Midbrain (tissue), 1 donor: Measurements from ENCODE around the gene LAMTOR1.

Source experiments
- DNase-seq: peaks from one replicate; lab custom pipeline; 2025; lab: John Stamatoyannopoulos, UW

Gene LAMTOR1

DNA sequence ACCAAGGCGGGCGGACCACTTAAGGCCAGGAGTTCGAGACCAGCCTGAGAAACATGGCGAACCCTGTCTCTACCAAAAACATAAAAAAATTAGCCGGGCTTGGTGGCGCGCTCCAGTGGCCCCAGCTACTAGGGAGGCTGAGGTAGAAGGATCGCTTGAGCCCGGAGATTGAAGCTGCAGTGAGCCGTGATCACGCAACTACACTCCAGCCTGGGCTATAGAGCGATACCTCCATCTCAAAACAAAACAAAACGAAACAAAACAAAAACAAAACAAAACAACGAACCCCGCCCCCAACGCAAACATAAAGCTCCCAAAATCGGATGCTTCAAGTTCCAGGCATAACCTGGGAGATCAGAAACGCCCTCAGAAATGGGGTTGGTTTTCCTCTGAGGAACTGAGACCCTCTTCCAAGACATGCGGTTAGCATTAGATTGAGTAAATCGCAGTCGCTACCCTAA lies 21.9 kb downstream of the LAMTOR1 start:
- DNase-seq, result no peak

DNA sequence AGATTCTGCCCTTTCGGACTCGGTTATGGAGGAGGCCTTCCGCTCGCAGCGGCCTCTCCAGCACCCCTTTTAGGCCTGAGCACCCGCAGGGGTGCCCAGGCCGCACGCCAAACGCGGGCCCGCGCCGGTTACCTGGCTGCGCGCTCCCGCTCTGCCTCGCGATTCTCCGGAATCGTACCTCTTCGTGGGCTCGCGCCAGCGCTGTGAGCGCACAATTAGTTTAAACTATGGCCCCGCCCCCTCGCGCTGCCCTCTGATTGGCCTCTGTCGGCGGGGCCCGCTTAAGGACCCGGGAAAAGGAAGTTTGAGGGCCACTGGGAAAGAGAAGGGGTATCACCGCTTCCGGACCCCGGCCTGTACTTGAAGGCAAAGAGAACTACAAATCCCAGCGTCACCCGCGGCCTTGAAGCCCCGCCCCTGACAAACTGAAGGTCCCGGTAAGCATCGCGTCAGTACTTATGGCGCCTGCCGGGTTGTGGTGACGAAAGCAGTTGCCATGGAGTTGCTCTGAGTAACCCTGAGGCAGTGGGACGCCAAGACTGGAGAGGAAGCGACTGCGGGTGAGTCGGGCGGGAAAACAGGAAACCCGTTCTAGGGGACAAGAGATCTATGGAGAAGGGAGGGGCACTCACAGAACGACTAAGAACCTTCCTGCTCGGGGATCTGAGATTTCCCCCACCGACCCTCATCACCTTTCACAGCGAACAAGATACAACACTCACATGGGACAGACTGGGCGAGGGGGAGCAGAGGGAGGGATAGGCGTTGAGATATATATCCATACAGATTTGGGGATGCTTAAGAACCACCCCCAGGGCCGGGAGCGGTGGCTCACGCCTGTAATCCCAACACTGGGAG lies 22.5 kb downstream of the LAMTOR1 start, which contains the start of the genes LRRC51 and NUMA1:
TSS of gene LRRC51 (plus strand) at position 525 of the 858 bp plus-strand sequence. CDS start 8,234 bp downstream, outside the sequence.
TSS of gene NUMA1 (minus strand) at position 217 of the 858 bp plus-strand sequence. CDS start 44,599 bp downstream, outside the sequence.
- DNase-seq, result peak; percentile 99

- DNase-seq, result peak; percentile 48
These were observed 23.2 kb downstream of the LAMTOR1 start for GRCh38 chr11:72079819-72080325.

DNA sequence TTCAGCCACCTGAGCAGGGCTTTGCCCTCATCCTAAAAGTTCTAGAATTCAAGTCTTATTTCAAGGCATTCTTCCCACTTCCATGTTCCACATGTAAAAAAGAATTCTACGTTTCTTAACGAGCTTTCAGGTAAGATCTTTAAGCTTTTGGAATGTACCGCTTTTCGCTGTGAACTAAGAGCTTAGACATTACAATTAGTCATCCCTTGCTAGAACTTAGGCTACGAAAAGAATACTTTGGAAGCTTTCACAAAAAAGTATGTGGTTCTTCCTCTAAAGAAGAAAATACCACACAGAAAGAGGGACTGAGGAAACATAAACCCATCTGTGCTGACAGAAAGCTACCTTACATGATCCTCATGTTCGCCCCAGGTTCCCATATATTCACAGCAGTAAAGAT lies 24.6 kb downstream of the LAMTOR1 start:
- no peak for DNase-seq

DNA sequence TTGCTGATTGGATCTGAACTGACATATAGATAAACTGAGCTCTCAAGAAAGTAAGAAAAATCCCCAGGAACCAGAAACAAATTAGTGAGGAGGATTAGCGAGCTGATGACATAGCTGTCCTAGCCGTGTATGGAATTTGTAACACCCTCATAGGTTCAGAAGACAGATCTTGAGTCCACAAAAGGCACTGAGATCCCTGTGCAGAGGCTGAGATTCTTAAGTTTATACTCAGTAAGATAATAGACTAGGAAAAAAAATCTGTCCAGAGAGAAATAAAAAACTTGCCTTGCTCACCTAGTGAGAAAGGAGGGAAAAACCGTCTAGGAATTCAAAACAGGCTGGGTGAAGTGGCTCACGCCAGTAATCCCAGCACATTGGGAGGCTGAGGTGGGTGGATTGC lies 27.3 kb downstream of the LAMTOR1 start:
- DNase-seq, result no peak

DNA sequence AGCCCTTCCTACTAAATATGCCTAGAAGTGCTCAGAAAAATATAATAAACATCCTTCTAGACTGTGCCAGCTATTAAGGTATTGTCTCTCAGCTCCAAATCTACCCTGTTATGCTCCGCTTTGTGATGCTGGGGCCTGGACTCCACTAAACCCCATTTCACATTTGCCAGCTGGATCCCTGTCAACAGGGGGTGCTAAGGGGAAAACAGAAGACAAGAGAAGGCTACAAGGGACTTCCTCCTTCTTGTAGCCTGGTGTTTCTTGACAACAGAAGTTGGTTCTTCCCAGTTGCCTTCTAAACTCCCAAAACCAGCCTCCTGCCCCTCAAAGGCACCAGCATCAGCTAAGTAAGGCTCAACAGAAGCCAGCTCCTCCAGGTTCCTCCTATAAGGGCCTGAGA lies 28.0 kb downstream of the LAMTOR1 start:
- DNase-seq, result peak; percentile 33

- no peak for DNase-seq
These were observed 30.7 kb downstream of the LAMTOR1 start for GRCh38 chr11:72072348-72072747.

- DNase-seq, result no peak
These were observed 32.6 kb downstream of the LAMTOR1 start for GRCh38 chr11:72070491-72070890.

- DNase-seq, result peak; percentile 34
These were observed 33.3 kb downstream of the LAMTOR1 start for GRCh38 chr11:72069787-72070251.

- no peak for DNase-seq
These were observed 33.9 kb downstream of the LAMTOR1 start for GRCh38 chr11:72069200-72069599.

DNA sequence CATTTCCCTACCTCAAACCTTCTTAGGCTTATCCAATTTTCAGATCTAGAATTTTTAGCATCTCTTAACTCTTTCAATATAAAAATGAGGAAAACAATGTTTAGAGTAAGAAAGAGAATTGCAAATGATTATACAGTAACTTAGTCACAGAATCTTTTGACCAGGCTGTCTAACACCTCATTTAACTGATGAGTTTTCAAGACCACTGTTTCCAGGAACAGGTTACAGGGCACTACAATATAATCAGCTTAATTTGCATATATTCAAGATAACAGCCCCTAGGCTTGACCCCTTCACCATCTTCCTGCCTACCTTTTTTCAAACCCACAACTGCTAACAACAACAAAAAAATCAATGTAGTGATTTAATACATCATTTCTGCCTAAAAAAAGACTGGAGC lies 35.4 kb downstream of the LAMTOR1 start:
- no peak for DNase-seq

- DNase-seq, result no peak
These were observed 35.8 kb downstream of the LAMTOR1 start for GRCh38 chr11:72067266-72067665.

DNA sequence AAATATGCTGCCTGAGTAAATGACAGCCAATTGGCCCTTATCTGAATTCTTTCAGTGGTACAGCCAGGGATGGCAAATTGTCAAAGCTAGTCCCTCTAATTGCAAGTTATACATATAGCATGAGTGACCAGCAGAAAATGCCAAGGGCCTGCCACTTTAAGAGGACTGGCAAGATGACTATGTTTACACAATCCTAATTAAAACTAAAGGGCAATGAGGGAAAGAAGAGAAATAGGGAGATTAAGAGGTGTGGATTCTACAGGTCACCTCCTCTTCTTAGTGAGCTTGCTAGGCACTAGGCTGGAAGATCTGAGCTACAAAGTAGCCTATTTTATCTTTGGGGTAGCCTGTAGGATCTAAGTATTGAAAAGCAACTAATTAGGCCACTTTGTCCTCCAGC lies 36.2 kb downstream of the LAMTOR1 start:
- no peak for DNase-seq

GRCh38 chr11:72061739-72062396 lies 41.2 kb downstream of the LAMTOR1 start:
- no peak for DNase-seq

DNA sequence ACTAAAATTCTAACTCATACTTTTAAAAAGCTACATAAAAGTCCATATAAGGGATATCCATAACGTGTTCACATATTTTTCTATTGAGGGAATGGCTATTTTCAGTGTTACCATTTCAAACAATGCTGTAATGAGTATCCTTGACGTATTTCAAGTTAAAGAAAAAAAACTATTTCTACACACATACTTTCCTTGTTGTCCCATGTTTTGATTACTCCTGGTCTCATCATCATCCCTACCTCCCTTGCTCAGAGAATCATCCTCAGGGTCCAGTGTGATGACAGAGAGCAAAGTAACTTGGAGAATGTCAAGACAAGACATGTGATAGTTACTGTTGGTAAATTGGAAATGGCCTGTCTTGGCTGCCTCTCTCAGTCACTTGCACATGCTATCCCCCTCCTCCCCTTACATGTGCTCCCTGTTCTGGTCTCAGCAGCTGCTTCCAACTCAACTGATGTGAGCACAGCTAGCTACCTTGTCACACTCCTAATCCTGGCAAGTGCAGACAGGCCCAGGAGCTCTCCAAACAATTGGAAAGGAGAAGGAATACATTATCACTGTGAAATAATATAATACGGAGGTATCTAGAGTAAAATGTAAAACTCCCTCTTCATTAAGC lies 44.6 kb downstream of the LAMTOR1 start:
- no peak for DNase-seq

DNA sequence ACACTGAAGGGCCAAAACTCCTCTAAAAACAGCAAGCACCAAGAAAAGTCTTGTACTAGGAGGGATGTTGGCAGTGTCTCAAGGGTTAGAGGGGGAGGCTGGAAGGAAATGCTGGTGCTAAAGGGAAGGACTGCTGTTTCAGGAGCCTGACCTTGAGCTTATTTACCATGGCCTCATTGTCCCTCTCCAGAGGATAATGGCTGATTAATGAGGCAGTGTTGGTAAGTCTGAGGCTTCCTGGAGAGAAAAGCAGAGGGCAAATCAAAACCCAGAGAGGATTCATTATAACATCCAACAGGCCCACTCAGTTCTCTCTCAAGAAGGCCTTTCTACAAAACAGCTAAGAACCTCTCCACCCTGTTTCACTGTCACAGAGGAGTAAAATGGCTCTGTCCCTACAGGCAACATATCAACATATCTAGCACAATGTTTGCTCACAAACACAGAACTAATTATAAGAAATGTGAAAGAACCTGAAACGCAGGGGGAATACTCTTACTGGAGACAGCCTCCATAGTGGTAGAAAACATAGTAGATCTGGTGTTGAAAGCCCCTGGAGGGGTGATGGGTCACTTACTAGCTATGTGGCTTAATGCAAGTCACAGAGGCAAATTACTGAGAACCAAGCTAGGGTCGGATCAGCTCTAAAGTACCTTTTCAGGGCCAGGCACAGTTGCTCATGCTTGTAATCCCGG lies 54.2 kb downstream of the LAMTOR1 start:
- DNase-seq, result peak; percentile 21
